Measurements from ENCODE around the gene ISLR.

The ISLR gene

GRCh38 chr15:74194572-74195559, 21.4 kb downstream of the ISLR start:
- no peak for DNase-seq (ENCODE audit: low read depth in 2 of 2)

- DNase-seq (ENCODE audit: low read depth in 2 of 2): no peak
Observed at GRCh38 chr15:74196175-74196574, 22.7 kb downstream of the ISLR start.

DNA sequence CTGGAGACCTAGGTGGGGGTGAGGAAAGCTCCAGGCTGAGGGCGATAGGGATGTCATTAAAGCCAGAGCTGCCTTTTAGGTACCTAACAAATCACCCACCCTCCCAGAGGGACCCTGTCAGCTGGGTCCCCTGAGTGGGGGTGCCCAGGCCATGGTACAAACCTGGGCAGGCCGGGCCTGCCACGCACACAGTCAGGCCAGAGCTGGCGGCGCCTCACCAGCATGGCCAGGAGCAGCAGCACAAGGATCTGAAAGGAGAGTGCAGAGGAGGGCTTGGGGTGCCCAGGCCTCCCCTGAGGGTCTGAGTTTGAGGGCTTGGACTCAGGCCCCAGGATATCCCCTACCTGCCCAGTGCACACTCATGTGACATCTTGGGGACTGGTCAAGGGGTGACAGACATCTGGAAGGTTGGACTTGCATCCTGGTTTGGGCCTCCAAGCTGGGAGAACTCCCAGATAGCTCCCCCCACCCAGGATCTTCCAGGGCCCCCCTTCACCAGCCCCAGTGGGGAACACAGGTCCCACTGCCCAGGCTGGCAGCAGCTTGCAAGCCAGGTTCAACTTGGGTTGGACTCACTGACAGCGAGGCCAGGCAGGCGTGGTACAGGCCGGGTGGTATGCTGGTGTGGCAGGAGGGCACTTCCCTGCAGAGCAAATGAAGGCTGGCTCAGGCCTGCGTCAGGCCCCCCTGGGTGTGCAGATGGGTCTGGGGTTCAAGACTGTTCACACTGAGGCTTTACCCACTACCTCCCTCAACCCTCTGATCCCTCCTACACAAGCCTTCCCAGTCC, 23.9 kb downstream of the ISLR start:
- no peak for DNase-seq (ENCODE audit: low read depth in 2 of 2)

DNA sequence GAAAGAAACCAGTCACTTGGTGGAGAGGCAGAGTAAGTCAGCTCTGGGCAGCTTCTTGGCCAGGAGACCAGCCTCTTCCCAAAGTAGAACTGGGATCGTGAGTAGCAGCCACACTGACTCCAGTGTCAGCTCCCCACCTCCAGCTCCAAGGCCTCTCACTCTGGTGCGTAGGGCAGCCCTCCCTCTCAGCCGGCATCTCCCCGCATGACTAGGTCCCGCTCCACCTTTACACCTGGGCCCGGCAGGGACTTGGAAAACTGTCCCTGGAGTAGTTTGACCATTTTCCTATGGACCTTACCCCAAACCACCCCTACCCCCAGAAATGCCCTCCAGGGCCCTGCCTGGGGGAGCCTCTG, 25.8 kb downstream of the ISLR start:
- DNase-seq (ENCODE audit: low read depth in 2 of 2): no peak

DNA sequence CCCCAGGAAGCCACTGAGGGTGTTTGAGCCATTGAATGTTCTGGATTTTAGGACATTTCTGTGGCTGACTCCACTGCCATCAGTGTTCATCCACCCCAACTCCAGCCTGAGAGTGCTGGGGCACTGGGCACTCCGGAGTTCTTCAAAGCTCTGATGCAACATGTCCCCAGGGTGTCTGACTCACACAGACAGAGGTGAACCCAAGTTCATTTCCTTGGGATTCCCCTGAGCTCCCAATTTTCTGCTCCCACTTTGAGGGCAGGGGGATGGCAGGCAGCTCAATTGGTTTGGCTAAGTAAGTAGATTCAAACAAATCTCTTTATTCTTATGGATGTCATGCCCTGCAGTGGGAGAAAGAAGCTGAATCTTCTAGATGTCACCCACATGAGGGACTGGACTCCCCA, 26.9 kb downstream of the ISLR start:
- no peak for DNase-seq (ENCODE audit: low read depth in 2 of 2)

GRCh38 chr15:74200871-74201419, 27.4 kb downstream of the ISLR start:
- DNase-seq (ENCODE audit: low read depth in 2 of 2): no peak

- no peak for DNase-seq (ENCODE audit: low read depth in 2 of 2)
Observed at GRCh38 chr15:74201710-74202420, 28.4 kb downstream of the ISLR start.

DNA sequence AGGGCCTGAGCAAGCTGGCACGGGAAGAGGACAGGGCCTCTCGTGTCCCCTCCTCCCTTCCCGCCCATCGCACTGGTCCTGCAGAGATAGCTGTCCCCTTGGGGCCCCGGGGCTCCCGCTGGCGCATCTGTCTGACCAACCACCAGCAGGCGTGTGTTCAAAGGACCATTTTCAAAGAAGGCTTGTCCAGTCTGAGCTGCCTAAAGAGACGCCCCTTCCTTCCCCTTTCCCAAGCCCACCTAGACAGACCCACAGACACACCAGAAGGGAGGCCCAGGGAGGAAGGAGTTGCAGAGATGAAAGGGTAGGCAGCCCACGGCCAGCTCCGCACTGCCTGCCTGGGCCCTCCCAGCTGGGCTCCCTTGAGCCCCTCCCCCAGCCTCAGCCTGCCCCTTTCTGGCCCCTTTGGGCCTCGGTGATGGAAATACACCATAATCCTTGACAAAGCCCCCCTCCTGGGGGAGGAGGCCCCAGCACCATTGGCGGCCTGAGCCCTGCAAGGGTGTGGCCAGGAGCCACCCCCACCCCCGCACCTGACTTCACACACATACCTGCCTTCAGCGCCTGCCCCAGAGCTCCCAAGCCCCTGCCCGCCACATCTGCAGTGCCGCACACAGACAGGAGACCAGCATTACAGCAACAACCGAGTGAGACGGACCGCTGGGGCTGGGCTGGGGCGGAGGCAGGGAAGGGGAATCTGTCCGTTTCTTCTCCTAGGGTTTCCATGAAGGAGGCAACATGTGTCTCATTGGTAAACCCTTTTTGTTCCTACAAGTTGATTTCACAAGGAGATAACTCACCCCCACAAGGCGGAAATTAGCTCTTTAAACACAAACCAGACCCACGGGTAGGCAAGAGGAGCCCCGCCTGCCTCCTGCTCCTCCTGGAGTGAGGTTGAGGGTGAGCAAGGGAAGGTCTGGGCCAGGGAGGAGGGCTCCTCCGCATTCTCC, 29.2 kb downstream of the ISLR start, which contains the start of gene STRA6:
Gene STRA6 (minus strand): TSS at position 336 of the 950 bp plus-strand sequence. CDS start 520 bp downstream, outside the sequence.
- DNase-seq (ENCODE audit: low read depth in 2 of 2): no peak

- DNase-seq (ENCODE audit: low read depth in 2 of 2): no peak
Observed at GRCh38 chr15:74203914-74204431, 30.5 kb downstream of the ISLR start.

DNA sequence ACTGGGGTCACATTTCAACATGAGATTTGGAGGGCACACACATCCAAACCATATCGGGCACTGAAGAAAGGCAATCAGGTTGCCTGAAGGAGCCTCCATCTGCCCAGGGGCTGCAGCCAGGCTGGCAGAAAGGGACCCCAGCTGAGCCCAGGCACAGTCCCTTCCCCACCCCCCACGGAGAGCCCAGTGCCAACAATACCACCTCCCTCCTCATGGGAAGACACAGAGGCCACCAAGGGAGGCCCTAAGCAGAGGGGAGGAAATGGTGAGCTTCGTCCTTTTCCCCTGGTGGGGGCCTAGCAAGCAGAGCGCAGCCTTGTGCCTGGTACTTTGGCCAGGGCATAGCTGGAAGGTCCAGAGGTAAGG, 32.1 kb downstream of the ISLR start:
- no peak for DNase-seq (ENCODE audit: low read depth in 2 of 2)

- DNase-seq (ENCODE audit: low read depth in 2 of 2): no peak
Observed at GRCh38 chr15:74206801-74207281, 33.3 kb downstream of the ISLR start.

- DNase-seq (ENCODE audit: low read depth in 2 of 2): no peak
Observed at GRCh38 chr15:74207652-74208440, 34.3 kb downstream of the ISLR start.

GRCh38 chr15:74208496-74208895, 35.0 kb downstream of the ISLR start:
- no peak for DNase-seq (ENCODE audit: low read depth in 2 of 2)

- DNase-seq (ENCODE audit: low read depth in 2 of 2): no peak
Observed at GRCh38 chr15:74208901-74209559, 35.5 kb downstream of the ISLR start.

DNA sequence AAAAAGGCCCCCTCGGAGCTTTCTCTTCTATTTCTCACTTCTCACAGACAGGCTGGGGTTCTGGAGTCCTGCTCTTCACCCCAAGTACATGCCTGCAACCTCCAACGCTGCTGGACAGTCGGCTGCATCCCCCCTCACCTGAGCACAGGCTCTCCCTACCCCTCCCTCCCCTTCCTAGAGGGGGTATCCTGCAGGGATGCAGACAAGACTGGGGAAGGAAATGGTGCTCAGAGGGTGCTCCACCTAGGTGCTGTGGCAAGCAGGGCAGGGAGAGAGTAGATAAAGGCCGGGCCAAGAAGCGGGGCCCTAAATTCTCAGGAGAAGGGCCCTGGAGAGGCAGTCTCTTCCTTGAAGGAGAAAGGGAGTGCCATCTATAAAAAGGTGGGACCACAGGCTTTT, 36.0 kb downstream of the ISLR start:
- no peak for DNase-seq (ENCODE audit: low read depth in 2 of 2)

DNA sequence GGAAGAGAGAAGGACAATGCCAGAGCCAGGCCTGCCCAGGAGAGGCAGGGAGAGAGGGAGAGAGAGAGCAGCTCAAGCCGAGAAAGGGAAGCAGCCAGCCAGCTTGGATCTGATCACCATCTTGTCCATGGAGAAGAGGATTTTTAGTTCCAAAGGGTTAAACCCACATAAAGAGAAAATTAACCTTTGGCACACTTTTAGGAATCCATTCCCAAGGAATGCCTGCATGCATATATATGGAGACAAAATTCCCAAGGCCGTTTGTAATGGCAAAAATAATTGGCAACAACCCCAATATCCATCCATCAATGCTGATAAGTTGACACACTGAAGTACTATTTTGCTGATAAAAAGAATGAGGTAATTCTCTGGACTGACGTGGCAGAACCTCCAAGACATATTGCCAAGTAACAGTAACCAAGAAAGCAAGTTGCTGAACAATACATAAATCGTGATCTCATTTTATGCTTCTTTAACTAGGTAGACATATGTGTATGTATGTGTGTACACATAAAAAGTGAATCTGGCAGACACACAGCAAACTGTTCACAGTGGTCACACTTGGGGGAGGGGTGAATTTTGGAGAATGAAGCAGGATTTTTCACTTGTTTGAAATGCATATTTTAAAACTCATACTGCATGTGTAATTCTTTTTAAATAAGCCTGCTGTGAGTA, 36.6 kb downstream of the ISLR start:
- no peak for DNase-seq (ENCODE audit: low read depth in 2 of 2)

GRCh38 chr15:74210729-74211128, 37.2 kb downstream of the ISLR start:
- DNase-seq (ENCODE audit: low read depth in 2 of 2): no peak

GRCh38 chr15:74211656-74212055, 38.1 kb downstream of the ISLR start:
- DNase-seq (ENCODE audit: low read depth in 2 of 2): no peak
